H1 (cell line): ENCODE results near the gene CD53. TPM values are rescaled to one million over a fixed set of nuclear protein-coding genes. Genes with fewer than 3 reads are reported as not detected.
"Not testable (repeated sequence)": the region's sequence is repeated elsewhere in the genome, so short reads cannot be mapped to it uniquely, and the experiment has no call there.

ENCODE experiments used
- CTCF ChIA-PET: fragments of 300-600 bp; sonication (Branson Sonifier 250); formaldehyde crosslinking; loops from one replicate; lab custom pipeline; 2021; ENCODE audit not compliant: partially characterized antibody; lab: Charles Lee
- POLR2A ChIA-PET: fragments of 300-600 bp; sonication (Branson Sonifier 250); formaldehyde crosslinking; loops from one replicate; lab custom pipeline; 2021; ENCODE audit warnings: inconsistent platforms; ENCODE audit not compliant: partially characterized antibody; lab: Charles Lee
- DNase-seq, 2 experiments: peaks; one replicate each; pipeline versions ENCODE4 v3.0.0 to v3.0.0-alpha.2; 2010 to 2022; ENCODE audit warnings: low spot score in 2 of 2, low read depth in 1 of 2, mixed read lengths in 1 of 2
- FAIRE-seq: peaks from 2 replicates; lab custom pipeline; 2011; peaks lifted over from hg19 to GRCh38; lab: Jason Lieb, UNC
- H2AFZ ChIP-seq: 2 replicates; pipeline ENCODE4 v1.8.1; 2012; ENCODE audit warnings: low read length, inconsistent platforms
- H2AK5ac ChIP-seq: 2 replicates; pipeline ENCODE4 v1.6.1; 2013; ENCODE audit warnings: low read depth, low read length
- H2BK120ac ChIP-seq: replicated peaks from 2 replicates; pipeline ENCODE3; 2013; ENCODE audit warnings: low read depth, low read length, inconsistent platforms
- H2BK12ac ChIP-seq: 2 replicates; pipeline ENCODE4 v1.6.1; 2013; ENCODE audit warnings: low read depth, low read length
- H2BK15ac ChIP-seq: 2 replicates; pipeline ENCODE4 v1.6.1; 2013; ENCODE audit warnings: low read length
- H2BK20ac ChIP-seq: 2 replicates; pipeline ENCODE4 v1.6.1; 2013; ENCODE audit warnings: low read length
- H2BK5ac ChIP-seq: 2 replicates; pipeline ENCODE4 v1.6.1; 2013; ENCODE audit warnings: low read depth, low read length
- H3K14ac ChIP-seq: 2 replicates; pipeline ENCODE4 v1.6.1; 2013; ENCODE audit warnings: inconsistent platforms; ENCODE audit not compliant: insufficient read length
- H3K18ac ChIP-seq: 2 replicates; pipeline ENCODE4 v1.6.1; 2013; ENCODE audit warnings: low read length; ENCODE audit errors: extremely low read depth
- H3K23ac ChIP-seq: 2 replicates; pipeline ENCODE4 v1.6.1; 2013; ENCODE audit warnings: inconsistent platforms; ENCODE audit not compliant: insufficient read length
- H3K23me2 ChIP-seq: 2 replicates; pipeline ENCODE4 v1.6.1; 2013; ENCODE audit warnings: low read depth, low read length
- H3K27ac ChIP-seq: 2 replicates; pipeline ENCODE4 v1.6.1; 2011; ENCODE audit warnings: low read depth, low read length, inconsistent platforms
- H3K27me3 ChIP-seq, 4 experiments: replicated peaks in 1 of 4; 1 replicate in 1 of 4; 2 replicates in 3 of 4; pipeline versions ENCODE4 v1.6.1 to v1.8.1; 2011 to 2013; ENCODE audit warnings: low read length in 3 of 4, mild to moderate bottlenecking in 3 of 4, inconsistent platforms in 2 of 4, mixed read lengths in 2 of 4, moderate library complexity in 1 of 4; ENCODE audit not compliant: control insufficient read depth in 3 of 4, insufficient read depth in 3 of 4; ENCODE audit errors: extremely low read depth in 1 of 4
- H3K36me3 ChIP-seq, 4 experiments: 2 replicates each; pipeline versions ENCODE4 v1.6.1 to v1.8.1; 2011 to 2013; ENCODE audit warnings: mild to moderate bottlenecking in 4 of 4, low read length in 3 of 4, moderate library complexity in 2 of 4, control low read depth in 1 of 4, inconsistent platforms in 1 of 4; ENCODE audit not compliant: insufficient read depth in 4 of 4, control insufficient read depth in 2 of 4
- H3K4ac ChIP-seq: replicated peaks from 2 replicates; pipeline ENCODE3; 2013; ENCODE audit warnings: low read length, low read depth, mixed read lengths, inconsistent platforms; ENCODE audit not compliant: insufficient read length
- H3K4me1 ChIP-seq, 4 experiments: replicated peaks in 1 of 4; 1 replicate in 1 of 4; 2 replicates in 3 of 4; pipeline versions ENCODE4 v1.6.1 to v1.8.1; 2011 to 2013; ENCODE audit warnings: low read length in 3 of 4, inconsistent platforms in 2 of 4, mixed read lengths in 1 of 4; ENCODE audit not compliant: insufficient read depth in 4 of 4, control insufficient read depth in 3 of 4
- H3K4me2 ChIP-seq, 2 experiments: 2 replicates each; pipeline versions ENCODE4 v1.6.1 to v1.8.1; 2011 to 2013; ENCODE audit warnings: low read depth in 2 of 2, low read length in 2 of 2, control low read depth in 1 of 2, inconsistent platforms in 1 of 2, mild to moderate bottlenecking in 1 of 2; ENCODE audit not compliant: insufficient read depth in 1 of 2
- H3K4me3 ChIP-seq, 4 experiments: fragments of 200-600, 300-600 bp in 1 of 4; sonication (generic), shearing (Covaris generic), sonication (Bioruptor Twin) in 1 of 4; 2 replicates each; pipeline versions ENCODE4 v1.5.1 to v1.8.1; 2011 to 2016; ENCODE audit warnings: low read length in 4 of 4, low read depth in 3 of 4, control low read depth in 2 of 4, inconsistent platforms in 2 of 4, mild to moderate bottlenecking in 2 of 4, mixed read lengths in 1 of 4, moderate library complexity in 1 of 4; ENCODE audit not compliant: insufficient read depth in 2 of 4; ENCODE audit errors: extremely low read depth in 1 of 4
- H3K56ac ChIP-seq: replicated peaks from 2 replicates; pipeline ENCODE3; 2013; ENCODE audit warnings: low read depth, mild to moderate bottlenecking, mixed read lengths, low read length, inconsistent platforms; ENCODE audit not compliant: insufficient read length
- H3K79me1 ChIP-seq: 2 replicates; pipeline ENCODE4 v1.6.1; 2013; ENCODE audit warnings: low read depth, low read length, control low read depth
- H3K79me2 ChIP-seq, 2 experiments: 2 replicates each; pipeline versions ENCODE4 v1.6.1 to v1.8.1; 2012 to 2013; ENCODE audit warnings: low read length in 2 of 2, mild to moderate bottlenecking in 2 of 2, inconsistent platforms in 1 of 2; ENCODE audit not compliant: insufficient read depth in 2 of 2, control insufficient read depth in 1 of 2
- H3K9ac ChIP-seq, 4 experiments: replicated peaks in 1 of 4; 1 replicate in 1 of 4; 2 replicates in 3 of 4; pipeline versions ENCODE4 v1.6.1 to v1.8.1; 2011 to 2013; ENCODE audit warnings: low read depth in 3 of 4, low read length in 3 of 4, control low read depth in 2 of 4, mild to moderate bottlenecking in 2 of 4, moderate library complexity in 2 of 4, inconsistent platforms in 1 of 4; ENCODE audit errors: extremely low read depth in 1 of 4
- H3K9me3 ChIP-seq, 2 experiments: 2 replicates each; pipeline versions ENCODE4 v1.6.1 to v1.8.1; 2012 to 2013; ENCODE audit warnings: mild to moderate bottlenecking in 2 of 2, moderate library complexity in 2 of 2, control low read depth in 1 of 2, inconsistent platforms in 1 of 2, low read depth in 1 of 2, low read length in 1 of 2, mixed read lengths in 1 of 2; ENCODE audit not compliant: insufficient read depth in 2 of 2
- H4K20me1 ChIP-seq, 2 experiments: replicated peaks in 1 of 2; 2 replicates each; pipeline versions ENCODE3 to v1.8.1; 2011 to 2013; ENCODE audit warnings: inconsistent platforms in 2 of 2, low read length in 2 of 2, mild to moderate bottlenecking in 1 of 2; ENCODE audit not compliant: insufficient read depth in 2 of 2, control insufficient read depth in 1 of 2
- H4K5ac ChIP-seq: 2 replicates; pipeline ENCODE4 v1.6.1; 2013; ENCODE audit warnings: low read length, low read depth, mixed read lengths, inconsistent platforms; ENCODE audit not compliant: insufficient read length
- H4K8ac ChIP-seq: 2 replicates; pipeline ENCODE4 v1.8.0; 2013; ENCODE audit warnings: mild to moderate bottlenecking, moderate library complexity, low read length, inconsistent platforms; ENCODE audit not compliant: insufficient read depth; ENCODE audit errors: extremely low read depth
- H4K91ac ChIP-seq: replicated peaks from 2 replicates; pipeline ENCODE3; 2013; ENCODE audit warnings: low read length, mixed read lengths, inconsistent platforms; ENCODE audit not compliant: insufficient read length
- WGBS, 2 experiments: shearing (Covaris generic) in 1 of 2; methylation state at CpG; one replicate each; pipeline versions ENCODE4 v1.1.6 to v1.1.7; 2013 to 2015; ENCODE audit warnings: low lambda C conversion rate in 2 of 2, mixed read lengths in 2 of 2, inconsistent platforms in 1 of 2, low coverage in 1 of 2, missing lambda C conversion rate in 1 of 2; ENCODE audit not compliant: insufficient replicate concordance in 2 of 2, insufficient coverage in 1 of 2, insufficient read length in 1 of 2; ENCODE audit errors: extremely low coverage in 1 of 2, missing lambda C conversion rate in 1 of 2; 5-methylcytosine and 5-hydroxymethylcytosine counted together
- polyA plus RNA-seq, 7 experiments: library from polyadenylated mRNA; depleted of rRNA in 3 of 7; stranded (reverse) in 5 of 7; unstranded in 2 of 7; fragments of >200 nt in 5 of 7; fragments of 200-250 nt in 2 of 7; gene quantifications; 1 replicate in 5 of 7; 2 replicates in 1 of 7; 4 replicates in 1 of 7; pipeline versions ENCODE4 v1.2.1 to v1.2.3, GENCODE V29; 2011 to 2013; ENCODE audit warnings: missing spikeins in 2 of 7, mixed read lengths in 2 of 7
- total RNA-seq: library from RNA; stranded (reverse); fragmentation: NEBNext Ultra II Directional; extraction: Animal tissue kit (Norgen Biotek cat#: 25700); gene quantifications from 2 replicates; pipeline ENCODE4 v1.2.1, GENCODE V29; 2021

The CD53 gene
- total and polyA plus RNA-seq, 2 of the 8 experiments (the other 6 are each of a cell fraction or from before 2014, with no cell fraction given) = 0.56 to 1.0 TPM

GRCh38 chr1:110860620-110861019, 12.3 kb upstream of the CD53 start:
- H3K79me2 ChIP-seq, POLR2A ChIA-PET, H3K4me3 ChIP-seq, H3K9ac ChIP-seq, H3K36me3 ChIP-seq, H3K14ac ChIP-seq, CTCF ChIA-PET, H2AK5ac ChIP-seq, H3K4me1 ChIP-seq, H2BK120ac ChIP-seq, H2AFZ ChIP-seq, H2BK5ac ChIP-seq, H3K4me2 ChIP-seq, FAIRE-seq, H3K23me2 ChIP-seq, DNase-seq, H3K79me1 ChIP-seq, H2BK20ac ChIP-seq, H4K91ac ChIP-seq, H3K4ac ChIP-seq, H3K18ac ChIP-seq, H2BK12ac ChIP-seq, H3K23ac ChIP-seq, H4K20me1 ChIP-seq, H2BK15ac ChIP-seq, H4K8ac ChIP-seq, H3K27ac ChIP-seq, H3K56ac ChIP-seq, H4K5ac ChIP-seq, H3K27me3 ChIP-seq: not testable (repeated sequence)
- WGBS, 2 experiments = 69% methylated on average over 2 of the region's 2 CpGs; no CpG with 5 or more reads in 1 of the 2 experiments
- peaks cover 10 to 33% of the 10 kb centered on the region in 2 experiments; a peak in 2 of 4 replicates for H3K9me3 ChIP-seq

GRCh38 chr1:110861942-110862341, 11.0 kb upstream of the CD53 start:
- H3K4me1 ChIP-seq, H2BK12ac ChIP-seq, H3K4me3 ChIP-seq, H3K79me1 ChIP-seq, DNase-seq, H2BK120ac ChIP-seq, H3K4me2 ChIP-seq, H2AFZ ChIP-seq, H3K14ac ChIP-seq, H2BK5ac ChIP-seq, H2BK15ac ChIP-seq, H2AK5ac ChIP-seq, H3K56ac ChIP-seq, H3K27me3 ChIP-seq, H4K5ac ChIP-seq, H3K36me3 ChIP-seq, H3K27ac ChIP-seq, H3K18ac ChIP-seq, POLR2A ChIA-PET, FAIRE-seq, H3K23me2 ChIP-seq, H3K23ac ChIP-seq, H4K20me1 ChIP-seq, H4K8ac ChIP-seq, H3K9ac ChIP-seq, H2BK20ac ChIP-seq, H4K91ac ChIP-seq, H3K79me2 ChIP-seq, H3K4ac ChIP-seq: not testable (repeated sequence)
- H3K9me3 ChIP-seq = peaks cover 10 to 26% of the 10 kb centered on the region in 2 experiments; a peak in 2 of 4 replicates
- WGBS, 2 experiments = 71% methylated on average over 1 of the region's 1 CpG; no CpG with 5 or more reads in 1 of the 2 experiments
- CTCF ChIA-PET = interaction anchor here (0.6 kb wide), 1 partner anchor 36 kb away, joined by 3 read pairs; no protein-coding TSS in a partner anchor
